ENCODE measurements around the gene MCM3AP.

The MCM3AP gene

DNA sequence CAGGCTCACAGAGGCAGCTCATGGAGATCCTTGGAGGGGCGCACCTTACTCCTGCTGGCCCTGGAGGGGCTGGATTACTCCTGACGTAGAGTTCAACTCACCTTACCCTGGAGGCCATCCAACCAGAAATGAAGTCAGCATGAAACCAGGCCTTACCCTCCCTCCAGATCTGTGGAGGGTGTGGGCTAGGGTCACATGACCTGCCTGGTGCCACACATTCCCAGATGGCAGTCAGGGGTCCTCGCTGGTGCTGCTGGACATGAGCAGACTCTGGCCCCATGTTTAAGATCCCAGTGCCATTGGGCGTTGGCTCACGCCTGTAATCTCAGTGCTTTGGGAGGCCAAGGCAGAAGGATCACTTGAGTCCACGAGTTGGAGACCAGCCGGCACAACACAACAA lies 33.8 kb upstream of the MCM3AP start:
- TF ChIP-seq GATA2 (IDR thresholded peaks at IDR 0.05; ENCODE audit: low read depth, low read length) (no peak), GATA3 (IDR thresholded peaks at IDR 0.05; ENCODE audit: low read depth, low read length) (no peak)

DNA sequence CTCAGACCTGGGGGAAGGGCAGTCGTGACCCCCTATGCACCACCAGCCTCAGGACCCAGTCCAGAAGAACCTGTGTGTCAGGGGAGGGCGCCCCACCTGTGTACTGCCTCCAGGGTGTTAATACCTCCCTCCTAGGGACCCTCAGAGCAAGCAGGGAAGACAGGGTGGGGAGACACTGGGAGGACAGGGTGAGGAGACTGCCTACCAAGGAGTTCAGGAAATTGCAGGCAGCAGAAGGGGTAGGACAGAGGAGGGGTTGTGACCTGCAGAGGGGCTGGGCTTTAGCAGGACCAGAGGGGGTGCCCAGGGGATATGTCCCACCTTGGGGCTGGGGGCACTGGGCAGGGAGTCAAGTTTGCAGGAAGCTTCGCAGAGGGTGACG lies 33.0 kb upstream of the MCM3AP start:
- TF ChIP-seq GATA2 (IDR thresholded peaks at IDR 0.05; ENCODE audit: low read depth, low read length) (no peak), GATA3 (IDR thresholded peaks at IDR 0.05; ENCODE audit: low read depth, low read length) (no peak)

DNA sequence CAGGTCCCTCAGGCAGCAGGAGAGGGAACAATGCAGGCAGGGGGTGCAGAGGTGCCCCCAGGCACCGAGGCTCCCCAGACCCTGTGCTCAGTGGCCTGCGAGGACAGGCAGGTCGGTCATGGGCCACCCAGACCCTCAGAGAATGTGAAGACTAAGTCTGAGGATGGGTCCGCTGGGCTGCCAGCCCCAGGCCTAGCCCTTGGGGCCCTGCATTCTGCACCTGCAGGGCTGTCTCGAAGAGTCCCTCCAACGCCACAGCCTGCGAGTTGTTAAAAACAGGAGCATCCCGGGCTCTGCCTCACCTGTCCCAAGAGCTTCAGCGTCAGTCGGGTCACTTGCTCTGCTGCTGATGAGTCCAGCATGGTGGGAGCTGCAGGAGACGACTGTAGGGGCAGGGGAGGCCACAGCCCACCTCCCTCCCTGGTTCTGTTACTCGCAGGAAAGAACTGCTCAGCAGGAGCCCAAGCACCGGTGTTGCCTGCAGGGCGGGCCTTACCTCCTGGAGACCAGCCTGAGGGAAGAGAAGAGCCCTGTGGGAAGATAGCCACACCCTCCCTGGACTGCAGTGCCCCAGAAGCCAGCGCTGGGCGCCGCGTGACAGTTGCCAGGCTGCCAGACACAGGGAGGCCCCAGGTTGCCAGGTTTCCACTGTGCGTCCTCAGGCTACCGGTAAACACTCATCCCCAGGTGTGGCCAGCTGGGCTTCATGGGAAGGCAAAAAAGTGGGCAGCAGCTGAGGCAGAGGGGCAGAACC lies 32.5 kb upstream of the MCM3AP start:
- no peak for TF ChIP-seq GATA2 (IDR thresholded peaks at IDR 0.05; ENCODE audit: low read depth, low read length)
- TF ChIP-seq GATA3 (IDR thresholded peaks at IDR 0.05; ENCODE audit: low read depth, low read length) = no peak

DNA sequence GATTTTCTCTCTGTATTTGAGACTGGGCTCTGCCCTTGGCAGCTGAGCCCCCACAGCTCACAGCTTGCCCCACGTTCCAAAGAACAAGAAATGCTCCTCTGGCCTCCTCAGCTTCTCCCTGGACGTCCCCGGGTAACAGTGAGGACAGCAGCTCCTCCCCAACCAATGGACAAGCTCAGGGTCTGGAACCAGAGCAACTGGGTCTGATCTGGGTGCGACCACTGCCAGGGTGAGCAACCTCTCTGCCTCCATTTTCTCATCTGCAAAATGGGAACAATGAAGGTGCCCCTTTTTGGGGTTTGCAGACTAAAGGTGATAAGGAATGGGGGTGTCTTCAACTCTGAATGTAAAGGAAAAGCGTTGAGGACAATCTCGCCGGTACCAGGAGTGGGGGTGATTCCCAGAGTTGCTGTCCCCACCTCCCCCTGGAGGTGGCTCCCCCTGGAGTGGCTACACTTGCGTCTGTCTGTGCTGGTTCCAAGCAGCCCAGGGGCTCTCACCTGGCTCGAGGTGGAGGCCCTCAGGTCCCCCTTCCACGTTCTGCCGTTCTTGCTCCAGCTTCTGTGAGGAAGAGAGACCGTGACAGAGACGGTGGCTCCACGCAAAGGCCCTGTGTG lies 31.4 kb upstream of the MCM3AP start:
- no peak for TF ChIP-seq GATA2 (IDR thresholded peaks at IDR 0.05; ENCODE audit: low read depth, low read length)
- no peak for TF ChIP-seq GATA3 (IDR thresholded peaks at IDR 0.05; ENCODE audit: low read depth, low read length)

DNA sequence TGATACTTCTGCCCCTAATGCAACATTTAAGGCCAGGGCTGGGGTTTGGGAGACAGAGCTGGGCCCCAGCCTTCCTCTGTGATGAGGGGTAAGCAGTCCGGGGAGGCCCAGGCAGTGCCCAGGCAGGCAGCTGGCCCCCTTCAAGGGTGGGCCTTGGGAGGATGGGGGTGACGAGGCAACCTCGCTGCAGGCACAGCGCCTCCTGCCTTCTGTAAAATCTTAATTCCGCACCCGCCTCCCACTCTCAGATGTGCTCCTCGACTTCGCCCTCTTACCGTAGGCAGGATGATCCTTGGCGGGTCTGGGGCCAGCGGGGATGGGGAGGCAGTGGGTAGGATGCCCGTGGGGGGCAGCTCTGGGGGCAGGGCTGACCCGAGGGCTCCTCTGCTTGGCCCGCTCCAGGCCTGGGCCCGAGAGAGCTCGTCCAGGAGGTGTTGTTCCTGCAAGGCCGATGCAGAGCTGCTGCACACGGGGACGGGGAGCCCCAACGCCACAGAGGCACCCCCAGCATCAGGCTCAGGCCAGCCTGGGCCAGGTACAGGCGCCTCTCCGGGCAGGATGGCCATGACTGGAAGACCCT lies 29.1 kb upstream of the MCM3AP start:
- TF ChIP-seq GATA2 (IDR thresholded peaks at IDR 0.05; ENCODE audit: low read depth, low read length) (no peak), GATA3 (IDR thresholded peaks at IDR 0.05; ENCODE audit: low read depth, low read length) (no peak)

DNA sequence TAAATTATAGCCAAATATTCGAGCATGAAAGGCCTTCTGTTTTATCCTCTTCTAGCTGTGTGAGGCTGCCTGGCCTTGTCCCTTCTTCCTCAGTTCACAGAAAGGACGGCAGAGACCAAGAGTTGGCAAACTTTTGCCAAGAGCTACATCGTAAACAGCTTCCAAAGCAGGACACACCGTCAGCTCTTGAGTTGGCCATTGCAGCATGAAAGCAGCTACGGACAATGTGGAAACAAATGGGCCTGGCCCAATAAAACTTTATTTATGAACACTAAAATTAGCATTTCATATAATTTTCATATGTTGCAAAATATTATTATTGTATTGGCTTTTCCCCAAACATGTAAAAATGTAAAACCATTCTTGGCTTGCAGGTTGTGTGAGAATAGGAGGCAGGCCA lies 27.5 kb upstream of the MCM3AP start:
- TF ChIP-seq GATA2 (IDR thresholded peaks at IDR 0.05; ENCODE audit: low read depth, low read length) (no peak), GATA3 (IDR thresholded peaks at IDR 0.05; ENCODE audit: low read depth, low read length) (no peak)

DNA sequence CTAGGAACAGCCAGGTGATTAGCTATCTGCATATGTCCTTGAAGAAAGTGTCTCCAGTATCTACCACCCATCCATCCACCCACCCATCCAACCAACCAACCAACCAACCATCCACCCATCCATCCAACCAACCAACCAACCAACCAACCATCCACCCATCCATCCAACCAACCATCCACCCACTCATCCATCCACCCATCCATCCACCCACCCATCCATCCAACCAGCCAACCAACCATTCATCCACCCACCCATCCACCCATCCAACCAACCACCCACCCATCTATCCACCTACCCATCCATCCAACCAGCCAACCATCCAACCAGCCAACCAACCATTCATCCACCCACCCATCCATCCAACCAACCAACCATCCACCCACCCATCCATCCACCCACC lies 26.2 kb upstream of the MCM3AP start:
- TF ChIP-seq GATA3 (IDR thresholded peaks at IDR 0.05; ENCODE audit: low read depth, low read length) (no peak), GATA2 (IDR thresholded peaks at IDR 0.05; ENCODE audit: low read depth, low read length) (no peak)

DNA sequence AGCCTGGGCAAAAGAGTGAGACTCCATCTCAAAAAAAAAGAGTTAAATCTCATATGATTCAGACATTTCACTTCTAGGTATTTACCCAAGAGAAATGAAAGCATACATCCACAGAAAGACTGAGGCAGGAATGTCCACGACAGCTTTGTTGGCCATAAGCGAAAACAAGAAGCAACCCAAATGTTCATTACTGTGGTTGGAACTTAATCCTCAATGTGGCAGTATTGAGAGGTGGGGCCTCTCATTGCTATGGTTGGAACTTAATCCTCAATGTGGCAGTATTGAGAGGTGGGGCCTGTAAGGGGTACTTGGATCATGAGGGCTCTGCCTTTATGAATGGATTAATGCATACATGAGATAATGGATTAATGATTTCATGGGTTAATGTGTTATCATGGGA lies 23.0 kb upstream of the MCM3AP start:
- TF ChIP-seq GATA2 (IDR thresholded peaks at IDR 0.05; ENCODE audit: low read depth, low read length) = no peak
- no peak for TF ChIP-seq GATA3 (IDR thresholded peaks at IDR 0.05; ENCODE audit: low read depth, low read length)

DNA sequence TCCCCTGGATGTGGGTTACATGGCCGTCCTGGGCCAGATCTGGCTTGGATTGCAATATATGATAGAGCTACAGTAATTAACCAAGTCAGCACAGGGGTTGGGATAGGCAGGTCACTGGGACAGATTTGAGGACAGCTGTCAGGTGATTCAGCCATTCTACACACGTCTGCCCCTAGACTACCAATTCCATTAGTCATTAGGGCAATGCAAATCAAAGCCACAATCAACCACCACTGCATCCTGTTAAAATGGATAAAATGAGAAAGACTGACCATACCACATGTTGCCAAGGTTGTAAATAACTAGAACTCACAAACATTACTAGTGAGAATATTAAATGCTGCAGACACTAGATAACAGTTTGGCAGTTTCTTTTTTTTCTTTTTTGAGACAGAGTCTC lies 22.2 kb upstream of the MCM3AP start:
- TF ChIP-seq GATA3 (IDR thresholded peaks at IDR 0.05; ENCODE audit: low read depth, low read length) (no peak), GATA2 (IDR thresholded peaks at IDR 0.05; ENCODE audit: low read depth, low read length) (no peak)

DNA sequence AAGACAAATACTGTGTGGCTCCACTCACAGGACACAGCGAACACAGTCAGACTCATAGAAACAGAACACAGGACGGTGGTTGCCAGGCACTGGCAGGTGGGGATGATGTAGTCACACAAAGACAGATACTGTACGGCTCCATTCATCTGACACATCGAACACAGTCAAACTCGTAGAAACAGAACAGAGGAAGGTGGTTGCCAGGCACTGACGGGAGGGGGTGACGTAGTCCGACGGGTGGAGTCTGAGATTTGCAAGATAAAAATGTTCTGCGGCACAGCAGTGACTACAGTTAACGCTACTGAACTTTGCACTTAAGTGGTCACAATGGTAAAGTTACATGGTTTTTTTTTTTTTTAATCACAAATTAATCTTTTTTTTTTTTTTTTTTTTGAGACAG lies 19.5 kb upstream of the MCM3AP start:
- TF ChIP-seq GATA3 (IDR thresholded peaks at IDR 0.05; ENCODE audit: low read depth, low read length) (no peak), GATA2 (IDR thresholded peaks at IDR 0.05; ENCODE audit: low read depth, low read length) (no peak)

DNA sequence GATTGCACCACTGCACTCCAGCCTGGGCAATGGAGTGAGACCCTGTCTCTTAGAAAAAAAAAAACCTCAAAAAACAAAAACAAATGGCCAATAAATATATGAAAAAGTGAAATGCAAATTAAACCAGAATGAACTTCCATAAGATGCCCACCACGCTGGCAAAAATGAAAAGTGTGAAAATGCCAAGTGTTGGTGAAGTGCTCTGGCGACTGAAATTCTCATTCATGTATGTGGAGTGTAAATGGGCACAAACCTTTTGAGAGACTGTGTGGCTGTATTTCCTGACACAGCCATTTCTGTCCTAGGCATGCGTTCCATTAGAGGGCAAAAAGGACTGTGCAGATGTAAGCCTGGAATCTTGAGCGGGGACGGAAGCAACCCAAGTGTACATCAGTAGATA lies 19.0 kb upstream of the MCM3AP start:
- TF ChIP-seq GATA2 (IDR thresholded peaks at IDR 0.05; ENCODE audit: low read depth, low read length) (no peak), GATA3 (IDR thresholded peaks at IDR 0.05; ENCODE audit: low read depth, low read length) (no peak)

DNA sequence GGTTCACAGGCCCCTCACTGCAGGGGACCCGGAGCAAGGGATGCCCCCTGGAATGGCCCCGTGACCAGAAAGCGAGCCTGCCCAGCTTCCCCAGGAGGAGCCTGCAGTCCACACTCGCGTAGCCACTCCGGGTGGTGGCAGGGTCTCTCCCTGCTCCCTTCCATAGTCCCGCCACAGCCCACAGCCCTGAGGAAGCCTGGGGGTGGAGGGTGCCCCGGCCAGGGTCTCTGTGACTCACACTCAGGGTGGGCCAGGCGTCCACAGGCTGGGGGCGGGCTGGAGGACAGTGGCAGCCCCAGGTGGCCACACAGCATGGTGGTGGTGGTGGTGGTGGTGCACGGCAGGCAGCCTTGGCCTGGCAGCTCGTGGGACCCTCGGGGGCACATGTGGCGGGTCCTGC lies 16.3 kb upstream of the MCM3AP start:
- no peak for TF ChIP-seq GATA3 (IDR thresholded peaks at IDR 0.05; ENCODE audit: low read depth, low read length)
- TF ChIP-seq GATA2 (IDR thresholded peaks at IDR 0.05; ENCODE audit: low read depth, low read length) = no peak

DNA sequence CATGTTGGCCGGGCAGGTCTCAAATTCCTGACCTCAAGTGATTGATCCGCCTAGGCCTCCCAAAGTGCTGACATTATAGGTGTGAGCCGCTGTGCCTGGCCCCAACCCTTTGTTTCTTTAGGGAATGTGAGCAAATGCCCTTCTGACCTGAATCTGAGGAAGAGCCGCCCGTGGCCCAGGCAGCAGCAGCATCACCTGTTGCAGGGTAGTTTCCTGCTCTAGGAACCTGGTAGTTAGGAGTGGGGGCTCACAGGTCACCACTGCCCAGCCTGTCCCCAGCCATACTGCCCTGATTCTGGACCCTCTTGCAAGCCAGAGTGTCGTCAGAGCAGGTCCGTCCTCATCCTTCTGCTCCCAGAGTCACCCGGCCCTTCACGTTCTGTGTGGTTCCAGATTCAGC lies 13.8 kb upstream of the MCM3AP start:
- TF ChIP-seq GATA3 (IDR thresholded peaks at IDR 0.05; ENCODE audit: low read depth, low read length) (no peak), GATA2 (IDR thresholded peaks at IDR 0.05; ENCODE audit: low read depth, low read length) (no peak)

DNA sequence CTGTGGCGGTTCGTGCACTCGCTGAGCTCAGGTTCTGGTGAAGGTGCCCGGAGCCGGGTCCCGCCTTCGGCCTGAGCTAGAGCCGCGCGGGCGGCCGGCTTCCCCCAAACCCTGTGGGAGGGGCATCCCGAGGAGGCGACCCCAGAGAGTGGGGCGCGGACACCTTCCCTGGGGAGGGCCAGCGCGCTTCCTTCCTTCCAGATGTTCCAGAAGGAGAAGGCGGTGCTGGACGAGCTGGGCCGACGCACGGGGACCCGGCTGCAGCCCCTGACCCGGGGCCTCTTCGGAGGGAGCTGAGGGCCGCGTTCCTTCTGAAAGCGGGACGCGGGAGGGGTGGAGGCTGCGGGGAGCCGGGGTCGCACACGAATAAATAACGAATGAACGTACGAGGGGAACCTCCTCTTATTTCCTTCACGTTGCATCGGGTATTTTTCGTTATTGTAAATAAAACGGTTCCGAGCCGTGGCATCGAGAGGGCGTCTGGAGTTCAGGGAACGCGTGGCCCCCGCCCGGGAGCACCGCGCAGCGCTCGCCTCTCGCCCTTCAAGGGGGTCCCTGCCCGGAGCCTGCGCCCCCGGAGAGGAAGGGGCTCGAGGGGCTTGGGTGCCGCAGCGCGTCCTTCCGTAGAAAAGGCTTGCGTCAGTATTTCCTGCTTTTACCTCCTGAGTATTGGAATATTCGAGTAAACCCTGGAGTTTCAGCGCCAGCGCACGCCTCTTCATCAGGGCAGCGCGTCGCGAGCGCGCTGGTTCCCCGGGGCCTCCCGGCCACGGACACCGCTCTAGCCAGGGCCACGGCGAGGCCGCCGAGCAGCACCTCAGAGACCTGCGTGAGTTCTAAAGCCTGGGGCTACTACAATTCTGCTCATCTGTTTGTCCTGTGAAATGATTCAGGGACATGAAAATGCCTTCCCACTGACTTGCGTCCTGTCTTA lies 12.2 kb upstream of the MCM3AP start:
- TF ChIP-seq GATA2 (IDR thresholded peaks at IDR 0.05; ENCODE audit: low read depth, low read length) (no peak), GATA3 (IDR thresholded peaks at IDR 0.05; ENCODE audit: low read depth, low read length) (no peak)

All from SH-SY5Y (cell line).